ENCODE data around the gene APLF.

The APLF gene

GRCh38 chr2:68435615-68436014 lies 31.8 kb upstream of the APLF start:
- TF ChIP-seq CTCF (IDR thresholded peaks at IDR 0.05; ENCODE audit: low read length) (no peak), EZH2 (optimal IDR thresholded peaks at IDR 0.05; ENCODE audit: low read depth, low read length) (no peak), EZH2phosphoT487 (IDR thresholded peaks at IDR 0.05; ENCODE audit: low read length) (no peak)

DNA sequence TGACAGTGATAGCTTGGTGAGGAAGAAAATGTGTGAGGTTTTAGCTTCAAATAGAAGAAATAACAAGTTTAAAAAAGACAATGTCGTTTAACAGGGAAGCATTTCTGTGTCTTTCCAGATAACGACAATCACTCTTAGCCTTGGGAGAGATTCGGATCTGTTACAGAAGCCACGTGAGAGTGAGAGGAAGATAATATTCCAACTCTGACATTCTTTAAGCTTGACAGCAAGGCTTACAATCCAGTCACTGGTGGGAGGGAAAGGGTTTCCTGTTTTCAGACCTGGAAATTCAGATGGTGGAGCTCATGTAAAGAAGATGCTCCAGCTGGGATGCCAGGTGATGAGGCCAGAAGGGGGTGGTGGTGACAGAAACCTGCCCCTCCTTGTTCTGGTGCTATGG lies 31.1 kb upstream of the APLF start:
- no peaks in the 10 kb centered on the region for H4K20me1 ChIP-seq (ENCODE audit: insufficient read depth, low read length)
- H3K9me2 ChIP-seq (replicated peaks; ENCODE audit: insufficient read depth, low read length), result no peaks in the 10 kb centered on the region
- peaks cover 9% of the 10 kb centered on the region for H3K4me1 ChIP-seq (ENCODE audit: low read length)
- H3K9ac ChIP-seq (ENCODE audit: low read length), result no peak overlapping the region
- H2AFZ ChIP-seq (ENCODE audit: low read length), result no peak overlapping the region
- H3K9me3 ChIP-seq (replicated peaks; ENCODE audit: insufficient read depth, low read length), result no peaks in the 10 kb centered on the region
- peaks cover 3% of the 10 kb centered on the region; the same call in 1 of the 2 replicates for H3F3A ChIP-seq (ENCODE audit: insufficient read depth, low read length)
- H3K36me3 ChIP-seq (replicated peaks; ENCODE audit: insufficient read depth, low read length), result no peaks in the 10 kb centered on the region
- H3K79me2 ChIP-seq (ENCODE audit: low read length), result no peaks in the 10 kb centered on the region
- no peak for DNase-seq
- TF ChIP-seq CTCF (IDR thresholded peaks at IDR 0.05; ENCODE audit: low read length) (no peak), EZH2phosphoT487 (IDR thresholded peaks at IDR 0.05; ENCODE audit: low read length) (no peak), EZH2 (optimal IDR thresholded peaks at IDR 0.05; ENCODE audit: low read depth, low read length) (no peak)
- H3K27me3 ChIP-seq (replicated peaks; ENCODE audit: insufficient read depth, low read length), result no peaks in the 10 kb centered on the region
- no peak overlapping the region for H3K27ac ChIP-seq (ENCODE audit: low read length)
- no peak overlapping the region for H3K4me2 ChIP-seq (ENCODE audit: low read depth, low read length)
- no peak overlapping the region for H3K4me3 ChIP-seq (ENCODE audit: low read length)

More at GRCh38 chr2:68435615-68436014, 31.8 kb upstream of the APLF start:
- H3K9me2 ChIP-seq (replicated peaks; ENCODE audit: insufficient read depth, low read length), result no peaks in the 10 kb centered on the region
- no peak overlapping the region for H3K4me2 ChIP-seq (ENCODE audit: low read depth, low read length)
- no peak overlapping the region for H3K4me3 ChIP-seq (ENCODE audit: low read length)
- no peaks in the 10 kb centered on the region for H3K79me2 ChIP-seq (ENCODE audit: low read length)
- H3K27ac ChIP-seq (ENCODE audit: low read length), result no peak overlapping the region
- no peaks in the 10 kb centered on the region for H3K36me3 ChIP-seq (replicated peaks; ENCODE audit: insufficient read depth, low read length)
- no peak overlapping the region for H2AFZ ChIP-seq (ENCODE audit: low read length)
- H3K27me3 ChIP-seq (replicated peaks; ENCODE audit: insufficient read depth, low read length), result no peaks in the 10 kb centered on the region
- H4K20me1 ChIP-seq (ENCODE audit: insufficient read depth, low read length), result no peaks in the 10 kb centered on the region
- no peak for DNase-seq
- no peaks in the 10 kb centered on the region for H3K9me3 ChIP-seq (replicated peaks; ENCODE audit: insufficient read depth, low read length)
- no peaks in the 10 kb centered on the region for H3F3A ChIP-seq (ENCODE audit: insufficient read depth, low read length)
- H3K9ac ChIP-seq (ENCODE audit: low read length), result no peak overlapping the region
- H3K4me1 ChIP-seq (ENCODE audit: low read length), result peaks cover 3% of the 10 kb centered on the region

GRCh38 chr2:68438455-68439303 lies 28.7 kb upstream of the APLF start:
- Histone ChIP-seq H3K27me3 (replicated peaks; ENCODE audit: insufficient read depth, low read length) (no peaks in the 10 kb centered on the region), H3K27ac (ENCODE audit: low read length) (no peak overlapping the region), H3K79me2 (ENCODE audit: low read length) (no peaks in the 10 kb centered on the region), H2AFZ (ENCODE audit: low read length) (no peak overlapping the region), H3K9ac (ENCODE audit: low read length) (no peak overlapping the region), H3K36me3 (replicated peaks; ENCODE audit: insufficient read depth, low read length) (no peaks in the 10 kb centered on the region), H3K4me1 (ENCODE audit: low read length) (peaks cover 12% of the 10 kb centered on the region), H4K20me1 (ENCODE audit: insufficient read depth, low read length) (no peaks in the 10 kb centered on the region), H3K4me2 (ENCODE audit: low read depth, low read length) (no peak overlapping the region), H3F3A (ENCODE audit: insufficient read depth, low read length) (peaks cover 5% of the 10 kb centered on the region; the same call in 1 of the 2 replicates), H3K9me3 (replicated peaks; ENCODE audit: insufficient read depth, low read length) (no peaks in the 10 kb centered on the region), H3K9me2 (replicated peaks; ENCODE audit: insufficient read depth, low read length) (no peaks in the 10 kb centered on the region), H3K4me3 (ENCODE audit: low read length) (no peak overlapping the region)
- no peak for DNase-seq
- TF ChIP-seq CTCF (IDR thresholded peaks at IDR 0.05; ENCODE audit: low read length) (no peak), EZH2 (optimal IDR thresholded peaks at IDR 0.05; ENCODE audit: low read depth, low read length) (no peak), EZH2phosphoT487 (IDR thresholded peaks at IDR 0.05; ENCODE audit: low read length) (no peak)

Measured in MM.1S (cell line).